CD4-positive, CD25-positive, alpha-beta regulatory T cell (primary cell): ENCODE measurements around the gene IL1R1. TPM values are rescaled to one million over a fixed set of nuclear protein-coding genes. Genes with fewer than 3 reads are reported as not detected.

Source experiments
- ATAC-seq, 2 donors: fragments of 150-1000 bp; cut with Tn5 transposase; one replicate each; pipeline ENCODE4 v1.10.0; 2021; ENCODE audit warnings: low read depth in 2 of 2, moderate number of reproducible peaks in 2 of 2, moderate library complexity in 1 of 2
- DNase-seq, 3 donors: peaks; one replicate each; pipeline versions ENCODE4 v3.0.0 to v3.0.0-alpha.2; 2012 to 2022; ENCODE audit warnings: mixed read lengths in 1 of 3
- H3K27ac ChIP-seq: one replicate; pipeline ENCODE4 v1.7.0; 2013; ENCODE audit warnings: mild to moderate bottlenecking, low read length; ENCODE audit not compliant: insufficient read depth, poor library complexity, severe bottlenecking
- H3K27me3 ChIP-seq: one replicate; pipeline ENCODE4 v1.7.0; 2013; ENCODE audit warnings: low read length; ENCODE audit not compliant: control insufficient read depth, insufficient read depth
- H3K36me3 ChIP-seq: one replicate; pipeline ENCODE4 v1.7.0; 2013; ENCODE audit warnings: mild to moderate bottlenecking, low read length, moderate library complexity; ENCODE audit not compliant: control insufficient read depth, insufficient read depth
- H3K4me1 ChIP-seq: 2 replicates; pipeline ENCODE4 v1.7.0; 2013; ENCODE audit warnings: mild to moderate bottlenecking, low read length; ENCODE audit not compliant: insufficient read depth, control insufficient read depth, poor library complexity, severe bottlenecking
- H3K4me3 ChIP-seq: one replicate; pipeline ENCODE4 v1.7.0; 2013; ENCODE audit warnings: low read depth, mild to moderate bottlenecking, low read length, moderate library complexity
- H3K9me3 ChIP-seq, 2 experiments: 1 replicate in 1 of 2; 2 replicates in 1 of 2; pipeline ENCODE4 v1.7.0; 2013; ENCODE audit warnings: low read length in 2 of 2, mild to moderate bottlenecking in 1 of 2, moderate library complexity in 1 of 2; ENCODE audit not compliant: control insufficient read depth in 2 of 2
- H3K27ac Mint-ChIP-seq, 3 donors: one replicate each; pipeline ENCODE4 v1.8.0; 2020 to 2022; ENCODE audit warnings: mild to moderate bottlenecking in 3 of 3, mixed read lengths in 3 of 3, moderate library complexity in 2 of 3
- H3K27me3 Mint-ChIP-seq: one replicate; pipeline ENCODE4 v1.8.0; 2022; ENCODE audit warnings: mild to moderate bottlenecking, mixed read lengths
- H3K36me3 Mint-ChIP-seq: one replicate; pipeline ENCODE4 v1.8.0; 2020; ENCODE audit warnings: mixed read lengths
- H3K4me1 Mint-ChIP-seq, 4 donors: one replicate each; pipeline ENCODE4 v1.8.0; 2020 to 2022; ENCODE audit warnings: mixed read lengths in 4 of 4, mild to moderate bottlenecking in 1 of 4
- H3K4me3 Mint-ChIP-seq, 4 donors: one replicate each; pipeline ENCODE4 v1.8.0; 2020 to 2022; ENCODE audit warnings: mild to moderate bottlenecking in 4 of 4, mixed read lengths in 4 of 4, moderate library complexity in 3 of 4
- H3K9me3 Mint-ChIP-seq, 7 donors: one replicate each; pipeline ENCODE4 v1.8.0; 2020 to 2022; ENCODE audit warnings: mixed read lengths in 7 of 7, mild to moderate bottlenecking in 3 of 7, moderate library complexity in 2 of 7
- polyA plus RNA-seq, 4 donors: library from polyadenylated mRNA; unstranded; fragments of 300-500 nt; fragmentation: Illumina TruSeq; gene quantifications; one replicate each; pipeline ENCODE4 v1.2.3, GENCODE V29; 2021
- total RNA-seq: library from RNA; stranded (reverse); gene quantifications from one replicate; pipeline ENCODE4 v1.2.3, GENCODE V29; 2022

The IL1R1 gene, protein sequence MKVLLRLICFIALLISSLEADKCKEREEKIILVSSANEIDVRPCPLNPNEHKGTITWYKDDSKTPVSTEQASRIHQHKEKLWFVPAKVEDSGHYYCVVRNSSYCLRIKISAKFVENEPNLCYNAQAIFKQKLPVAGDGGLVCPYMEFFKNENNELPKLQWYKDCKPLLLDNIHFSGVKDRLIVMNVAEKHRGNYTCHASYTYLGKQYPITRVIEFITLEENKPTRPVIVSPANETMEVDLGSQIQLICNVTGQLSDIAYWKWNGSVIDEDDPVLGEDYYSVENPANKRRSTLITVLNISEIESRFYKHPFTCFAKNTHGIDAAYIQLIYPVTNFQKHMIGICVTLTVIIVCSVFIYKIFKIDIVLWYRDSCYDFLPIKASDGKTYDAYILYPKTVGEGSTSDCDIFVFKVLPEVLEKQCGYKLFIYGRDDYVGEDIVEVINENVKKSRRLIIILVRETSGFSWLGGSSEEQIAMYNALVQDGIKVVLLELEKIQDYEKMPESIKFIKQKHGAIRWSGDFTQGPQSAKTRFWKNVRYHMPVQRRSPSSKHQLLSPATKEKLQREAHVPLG
- 11.7 TPM for total RNA-seq
- polyA plus RNA-seq = 1 to 10 TPM; 2.0 to 5.6 (median 3.7) TPM

DNA sequence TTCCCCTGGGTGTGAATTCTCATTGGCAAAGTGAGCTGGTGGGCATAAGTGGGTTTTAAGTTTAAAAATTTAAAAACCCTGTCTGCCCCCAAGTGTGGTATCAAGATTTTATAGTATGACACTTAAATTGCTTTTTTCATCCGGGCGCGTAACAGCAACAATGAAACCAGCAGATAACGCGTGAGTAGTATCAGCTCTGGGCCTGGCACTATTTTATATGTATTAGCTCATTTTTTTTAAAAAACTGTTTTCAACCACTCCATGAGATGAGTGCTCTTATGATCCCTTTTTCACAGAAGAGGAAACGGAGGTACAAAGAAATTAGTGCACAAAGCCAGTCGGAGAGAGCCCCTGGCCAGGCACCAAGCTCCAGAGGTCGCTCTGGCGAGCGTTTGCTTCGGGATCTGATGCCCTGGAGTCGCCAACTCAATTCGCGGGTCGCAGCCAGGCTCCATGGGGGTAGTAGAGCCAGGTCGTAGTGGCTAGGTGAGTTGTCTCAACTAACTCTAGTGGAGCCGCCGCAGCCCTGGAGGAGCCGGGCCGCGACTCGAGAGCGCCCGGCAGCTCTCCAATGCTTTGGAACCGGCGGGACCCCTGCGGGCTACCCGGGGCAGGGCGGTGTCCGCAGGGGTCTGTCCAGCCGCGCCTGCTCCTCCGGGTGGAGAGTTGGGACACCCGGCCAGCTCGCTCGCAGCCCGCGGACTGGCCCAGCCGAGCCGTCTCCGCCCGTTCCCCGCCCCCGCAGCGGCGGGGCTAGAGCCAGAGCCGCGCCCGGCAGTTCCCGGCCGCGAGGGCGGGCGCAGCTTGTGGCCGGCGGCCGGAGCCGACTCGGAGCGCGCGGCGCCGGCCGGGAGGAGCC, at the start of gene IL1R1:
TSS of gene IL1R1 (plus strand) at position 777 of the 859 bp plus-strand sequence. CDS start 14,979 bp downstream, outside the sequence.
- H3K36me3 ChIP-seq = peaks cover 2% of the 10 kb centered on the region
- Mint-ChIP-seq H3K4me1 (peaks cover 14 to 49% (median 35%) of the 10 kb centered on the region in 4 donors), H3K4me3 (peak within 1 kb of the TSS; percentile 84 to 95 (median 86)), H3K36me3 (no peaks in the 10 kb centered on the region), H3K27ac (peak within 1 kb of the TSS; percentile 44 to 58 (median 57)), H3K9me3 (peaks cover 0 to 31% (median 6%) of the 10 kb centered on the region in 7 donors), H3K27me3 (peaks cover 15% of the 10 kb centered on the region)
- peak within 1 kb of the TSS; percentile 73 for H3K4me3 ChIP-seq
- ATAC-seq (peak; percentile 19 to 40), DNase-seq (peak in 1 of 3 donors; percentile 36)
- H3K4me1 ChIP-seq = peaks cover 12% of the 10 kb centered on the region
- H3K9me3 ChIP-seq = peaks cover 21 to 23% of the 10 kb centered on the region in 2 experiments
- H3K27ac ChIP-seq = no peak within 1 kb of the TSS
- H3K27me3 ChIP-seq = no peaks in the 10 kb centered on the region

DNA sequence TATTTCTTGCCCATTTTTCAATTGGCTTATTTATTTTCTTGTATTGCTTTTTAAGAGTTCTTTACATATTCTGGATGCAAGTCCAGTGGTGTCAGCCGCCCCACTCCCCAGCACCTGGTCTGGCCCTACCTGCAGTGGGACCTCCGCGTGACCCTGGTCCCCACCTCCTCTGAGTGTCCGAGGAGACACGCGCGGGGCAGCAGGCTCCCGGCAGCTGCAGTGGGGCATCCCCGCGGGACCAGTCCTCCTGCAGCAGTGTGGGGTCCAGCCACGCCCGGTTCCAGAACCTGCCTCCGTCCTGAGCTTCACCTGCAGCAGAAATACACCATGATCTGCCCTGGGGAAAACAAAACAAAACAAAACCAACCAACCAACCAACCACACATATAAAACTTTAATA, 48.9 kb upstream of the IL1R1 start:
- H3K27ac ChIP-seq = no peak overlapping the region
- no peaks in the 10 kb centered on the region for H3K4me1 ChIP-seq
- no peaks in the 10 kb centered on the region for H3K9me3 ChIP-seq
- H3K4me3 Mint-ChIP-seq = no peak overlapping the region
- peaks cover 0 to 18% (median 9%) of the 10 kb centered on the region in 7 donors for H3K9me3 Mint-ChIP-seq
- DNase-seq = no peak
- H3K27me3 Mint-ChIP-seq = no peaks in the 10 kb centered on the region
- H3K4me1 Mint-ChIP-seq = peaks cover 0 to 10% (median 0%) of the 10 kb centered on the region in 4 donors
- no peak for ATAC-seq
- H3K36me3 ChIP-seq = no peaks in the 10 kb centered on the region
- H3K36me3 Mint-ChIP-seq = no peaks in the 10 kb centered on the region
- H3K27me3 ChIP-seq = no peaks in the 10 kb centered on the region
- H3K4me3 ChIP-seq = no peak overlapping the region
- H3K27ac Mint-ChIP-seq = no peak overlapping the region

DNA sequence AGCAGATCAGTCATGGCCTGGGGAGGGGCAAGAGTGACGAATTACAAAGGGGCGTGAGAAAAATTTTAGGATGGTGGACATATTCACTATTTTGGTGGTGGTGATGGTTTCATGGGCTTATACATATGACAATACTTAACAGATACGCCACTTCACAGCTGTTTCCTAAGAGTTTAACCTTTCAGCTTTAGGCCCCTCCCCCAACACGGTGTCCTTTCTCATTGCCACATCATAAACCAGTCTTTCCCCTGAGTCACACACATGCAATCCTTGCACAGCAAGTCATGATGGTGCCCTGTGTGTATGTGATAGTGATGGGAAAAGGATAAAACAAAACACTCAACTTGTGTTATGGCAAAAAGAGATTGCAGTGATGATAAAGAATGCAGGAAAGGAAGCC, 47.6 kb upstream of the IL1R1 start:
- Histone ChIP-seq H3K27me3 (no peaks in the 10 kb centered on the region), H3K9me3 (no peaks in the 10 kb centered on the region), H3K4me1 (no peaks in the 10 kb centered on the region), H3K36me3 (no peaks in the 10 kb centered on the region), H3K4me3 (no peak overlapping the region), H3K27ac (no peak overlapping the region)
- peaks cover 0 to 17% (median 7%) of the 10 kb centered on the region in 7 donors for H3K9me3 Mint-ChIP-seq
- DNase-seq (peak in 1 of 3 donors; percentile 61), ATAC-seq (no peak)
- H3K27me3 Mint-ChIP-seq = no peaks in the 10 kb centered on the region
- H3K4me1 Mint-ChIP-seq = peaks cover 0 to 17% (median under 1%) of the 10 kb centered on the region in 4 donors
- H3K4me3 Mint-ChIP-seq = no peak overlapping the region
- no peaks in the 10 kb centered on the region for H3K36me3 Mint-ChIP-seq
- no peak overlapping the region for H3K27ac Mint-ChIP-seq

DNA sequence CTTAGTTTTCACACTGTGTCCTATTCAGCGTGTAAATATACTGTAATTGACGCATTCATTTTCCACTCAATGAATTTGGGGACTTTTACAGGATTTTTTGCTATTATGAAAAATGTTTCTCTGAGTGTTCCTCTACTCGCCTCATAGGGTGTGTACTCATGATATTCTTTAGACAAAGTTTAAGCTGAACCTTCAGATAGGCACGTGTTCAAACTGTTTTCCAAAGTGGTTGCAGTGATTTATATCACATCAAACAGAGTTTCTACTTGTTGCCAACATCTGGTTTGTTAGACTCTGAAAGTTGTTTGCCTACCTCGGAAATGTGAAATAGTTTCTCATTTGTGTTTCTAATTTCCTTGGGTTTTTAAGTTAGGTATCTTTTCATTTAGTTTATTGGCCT, 46.4 kb upstream of the IL1R1 start:
- Histone ChIP-seq H3K27me3 (no peaks in the 10 kb centered on the region), H3K36me3 (no peaks in the 10 kb centered on the region), H3K9me3 (no peaks in the 10 kb centered on the region), H3K27ac (no peak overlapping the region), H3K4me3 (no peak overlapping the region), H3K4me1 (no peaks in the 10 kb centered on the region)
- Mint-ChIP-seq H3K27me3 (no peaks in the 10 kb centered on the region), H3K27ac (no peak overlapping the region), H3K4me1 (peaks cover 0 to 20% (median 6%) of the 10 kb centered on the region in 4 donors), H3K9me3 (peaks cover 0 to 6% (median 0%) of the 10 kb centered on the region in 7 donors), H3K36me3 (no peaks in the 10 kb centered on the region), H3K4me3 (no peak overlapping the region)
- DNase-seq (no peak), ATAC-seq (no peak)

DNA sequence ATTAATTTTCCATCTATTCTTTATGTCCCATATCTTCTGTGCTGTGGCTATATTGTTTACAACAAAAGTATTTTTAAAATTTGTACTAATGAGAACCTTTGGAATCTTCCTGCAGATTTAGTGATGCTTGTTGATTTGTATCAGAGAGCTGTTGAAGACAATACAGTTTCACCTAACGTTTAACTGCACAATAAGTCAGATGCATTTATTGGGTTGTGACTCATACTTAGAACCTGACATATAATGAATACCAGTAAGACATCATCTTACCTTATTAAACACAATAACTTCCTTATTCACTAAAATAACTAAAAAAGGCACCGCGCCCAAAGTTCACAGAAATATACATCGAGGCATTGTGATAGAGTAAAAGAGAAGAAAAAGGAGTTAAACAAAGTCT, 43.8 kb upstream of the IL1R1 start:
- H3K36me3 ChIP-seq = no peaks in the 10 kb centered on the region
- no peaks in the 10 kb centered on the region for H3K27me3 ChIP-seq
- H3K9me3 ChIP-seq = no peaks in the 10 kb centered on the region
- H3K4me1 Mint-ChIP-seq = peaks cover 0 to 20% (median 8%) of the 10 kb centered on the region in 4 donors
- H3K4me3 Mint-ChIP-seq = no peak overlapping the region
- H3K27ac Mint-ChIP-seq = no peak overlapping the region
- ATAC-seq (peak; percentile 28 to 46), DNase-seq (peak in 1 of 3 donors; percentile 67)
- peaks cover 4% of the 10 kb centered on the region for H3K27me3 Mint-ChIP-seq
- peaks cover 0 to 3% (median 0%) of the 10 kb centered on the region in 7 donors for H3K9me3 Mint-ChIP-seq
- no peaks in the 10 kb centered on the region for H3K36me3 Mint-ChIP-seq
- no peak overlapping the region for H3K4me3 ChIP-seq
- H3K4me1 ChIP-seq = no peaks in the 10 kb centered on the region
- no peak overlapping the region for H3K27ac ChIP-seq

DNA sequence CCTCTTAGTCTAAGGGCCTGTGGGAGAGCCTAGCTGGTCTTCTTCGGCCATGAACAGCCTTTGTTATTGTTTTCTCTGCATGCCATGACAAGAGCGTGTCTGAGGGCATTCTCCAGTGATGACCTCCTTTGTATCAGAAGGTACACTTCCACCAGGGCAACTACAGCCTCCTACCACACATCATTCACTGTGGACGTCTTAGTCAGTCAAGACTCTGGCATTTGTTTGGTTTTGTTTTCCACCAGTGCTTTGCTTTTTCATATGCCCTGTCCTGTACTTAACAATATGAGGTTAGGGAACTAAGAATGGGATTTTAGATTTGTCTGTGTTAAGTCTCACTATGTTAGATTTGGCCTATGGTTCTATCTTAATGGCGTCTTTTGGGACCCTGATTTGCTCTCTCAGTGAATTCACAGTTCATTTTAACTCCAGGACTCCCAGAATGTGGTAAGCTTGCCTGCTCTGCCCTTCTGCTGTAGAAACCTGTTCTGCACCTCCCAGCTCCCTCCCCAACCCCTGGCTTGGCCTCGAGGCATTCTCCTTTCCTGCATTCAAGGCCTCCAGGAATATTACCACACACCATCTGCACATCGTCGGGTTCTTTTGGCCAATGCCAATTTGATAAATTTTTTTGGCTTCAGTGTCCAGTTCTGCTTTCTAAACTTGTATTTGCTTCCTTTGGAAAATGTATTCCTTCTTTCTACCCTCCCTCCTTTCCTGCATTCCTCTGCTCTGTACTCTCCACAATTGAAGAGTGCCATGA, 42.8 kb upstream of the IL1R1 start:
- Mint-ChIP-seq H3K4me3 (no peak overlapping the region), H3K9me3 (peaks cover 0 to 3% (median 0%) of the 10 kb centered on the region in 7 donors), H3K27me3 (peaks cover 8% of the 10 kb centered on the region), H3K36me3 (no peaks in the 10 kb centered on the region), H3K27ac (no peak overlapping the region), H3K4me1 (peaks cover under 1 to 28% (median 15%) of the 10 kb centered on the region in 4 donors)
- Histone ChIP-seq H3K36me3 (no peaks in the 10 kb centered on the region), H3K9me3 (no peaks in the 10 kb centered on the region), H3K4me3 (no peak overlapping the region), H3K27me3 (no peaks in the 10 kb centered on the region), H3K4me1 (no peaks in the 10 kb centered on the region), H3K27ac (no peak overlapping the region)
- no peak for DNase-seq
- no peak for ATAC-seq
